OCI-M2 (cell line): ENCODE data around the gene HES4.
"Not testable (repeated sequence)": the region's sequence is repeated elsewhere in the genome, so short reads cannot be mapped to it uniquely, and the experiment has no call there.

Experiments used
- DNase-seq: peaks from one replicate; lab custom pipeline; 2025; ENCODE audit not compliant: unreplicated experiment; lab: John Stamatoyannopoulos, UW

HES4 gene

DNA sequence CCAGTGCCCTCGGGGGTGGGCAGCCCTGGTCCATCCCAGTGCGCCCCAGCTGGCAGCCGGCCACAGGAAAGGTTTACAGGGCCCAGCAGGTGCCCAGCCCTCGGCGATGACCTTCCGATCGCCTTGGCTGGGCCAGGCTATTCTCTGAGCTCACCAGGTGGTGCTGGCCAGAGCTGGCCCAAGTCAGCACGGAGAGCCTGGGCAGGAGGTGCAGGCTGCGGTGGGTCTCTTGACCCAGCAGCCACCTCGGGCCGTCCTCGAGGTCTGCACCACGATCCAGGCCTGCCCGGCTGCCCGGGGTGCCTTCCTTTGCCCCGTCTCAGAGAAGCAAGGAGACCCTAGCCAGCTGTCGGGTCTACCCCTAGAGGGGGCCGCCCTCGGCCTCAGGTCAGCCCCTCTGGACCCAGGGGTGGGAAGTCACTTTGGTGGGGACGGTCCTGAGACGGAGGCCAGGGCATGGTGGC, 18.4 kb downstream of the HES4 start:
- DNase-seq: no peak

GRCh38 chr1:980602-981395, 19.1 kb downstream of the HES4 start:
- DNase-seq: no peak

GRCh38 chr1:980137-980571, 19.7 kb downstream of the HES4 start:
- DNase-seq: no peak

- no peak for DNase-seq
These were observed 20.2 kb downstream of the HES4 start for GRCh38 chr1:979744-980072.

DNA sequence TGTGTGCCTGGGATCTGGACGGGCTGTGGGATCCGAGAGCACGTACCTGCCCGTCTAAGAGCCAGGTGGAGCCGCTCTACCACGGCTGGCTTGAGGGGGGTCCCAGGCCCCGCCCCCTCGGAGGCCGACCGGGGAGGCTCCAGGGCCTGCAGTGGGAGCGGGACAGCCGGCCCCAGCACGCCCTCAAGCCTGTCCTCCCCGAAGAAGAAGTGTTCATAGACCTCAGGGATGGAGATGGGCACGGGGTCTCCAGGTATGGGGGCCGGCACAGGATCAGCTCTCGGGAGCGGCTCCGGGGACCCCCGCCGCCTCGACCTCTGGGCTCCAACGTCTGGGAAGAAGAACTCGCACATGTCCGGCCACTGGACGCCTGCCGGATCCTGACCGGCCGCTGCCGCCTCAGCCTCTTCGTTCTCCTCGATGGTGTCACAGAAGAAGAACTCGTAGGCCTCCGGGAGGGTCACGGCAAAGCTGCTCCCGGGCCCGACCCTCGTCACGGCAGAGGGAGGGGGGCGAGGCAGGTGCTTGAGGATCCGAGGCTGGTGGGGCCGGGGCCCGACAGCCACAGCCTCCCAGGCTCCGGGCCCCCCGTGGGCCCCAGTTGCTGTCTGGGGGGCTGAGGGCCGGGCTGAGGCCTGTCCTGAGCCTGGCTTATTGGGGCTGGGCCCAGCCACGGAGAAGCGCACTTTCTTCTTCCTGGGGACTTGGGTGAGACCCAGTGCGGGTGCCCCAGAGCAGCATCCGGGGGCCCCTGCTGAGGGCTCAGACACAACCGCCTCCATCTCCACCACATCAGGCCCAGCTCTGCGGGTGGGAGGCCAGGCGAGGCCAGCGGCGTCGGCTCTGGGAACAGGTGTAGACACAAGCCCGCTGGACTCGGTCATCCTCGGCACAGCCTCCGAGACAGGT, 20.8 kb downstream of the HES4 start:
- no peak for DNase-seq

GRCh38 chr1:978069-978834, 21.6 kb downstream of the HES4 start:
- no peak for DNase-seq

GRCh38 chr1:976791-977190, 23.1 kb downstream of the HES4 start:
- not testable (repeated sequence) for DNase-seq

GRCh38 chr1:975896-976683, 23.8 kb downstream of the HES4 start:
- DNase-seq: no peak

DNA sequence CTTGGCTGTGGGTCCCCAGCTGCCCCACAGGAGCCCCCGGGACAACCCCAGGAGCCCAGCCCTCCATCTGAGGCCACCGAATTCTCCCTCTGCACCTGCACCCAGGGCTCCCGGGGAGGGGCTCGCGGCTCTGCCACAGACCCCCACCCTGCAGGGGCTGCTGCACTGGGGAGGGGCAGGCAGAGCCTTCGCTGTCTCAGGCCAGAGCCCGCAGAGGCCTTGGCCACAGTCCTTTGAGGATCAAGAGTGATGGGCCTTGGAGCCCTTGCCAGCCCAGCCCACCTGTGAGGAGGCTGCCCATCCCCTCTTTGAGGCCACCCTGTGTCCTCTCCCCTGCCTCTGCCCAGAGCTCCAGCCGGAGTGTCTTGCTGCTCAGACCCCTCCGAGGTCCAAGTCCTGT, 24.5 kb downstream of the HES4 start:
- no peak for DNase-seq

GRCh38 chr1:974687-975328, 25.1 kb downstream of the HES4 start:
- DNase-seq: no peak

DNA sequence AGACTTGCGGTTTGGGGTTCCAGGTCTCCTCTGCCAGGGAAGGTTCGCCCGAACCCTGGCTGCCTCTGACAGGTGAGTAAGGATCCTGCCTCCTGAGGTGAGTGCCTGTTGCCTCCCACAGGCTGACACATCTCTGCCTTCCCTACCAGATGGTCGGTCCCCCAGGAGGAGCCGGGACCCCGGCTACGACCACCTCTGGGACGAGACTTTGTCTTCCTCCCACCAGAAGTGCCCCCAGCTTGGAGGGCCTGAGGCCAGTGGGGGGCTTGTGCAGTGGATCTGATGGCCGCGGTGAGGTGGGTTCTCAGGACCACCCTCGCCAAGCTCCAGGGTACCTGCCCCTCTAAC, 25.6 kb downstream of the HES4 start:
- DNase-seq: no peak

DNA sequence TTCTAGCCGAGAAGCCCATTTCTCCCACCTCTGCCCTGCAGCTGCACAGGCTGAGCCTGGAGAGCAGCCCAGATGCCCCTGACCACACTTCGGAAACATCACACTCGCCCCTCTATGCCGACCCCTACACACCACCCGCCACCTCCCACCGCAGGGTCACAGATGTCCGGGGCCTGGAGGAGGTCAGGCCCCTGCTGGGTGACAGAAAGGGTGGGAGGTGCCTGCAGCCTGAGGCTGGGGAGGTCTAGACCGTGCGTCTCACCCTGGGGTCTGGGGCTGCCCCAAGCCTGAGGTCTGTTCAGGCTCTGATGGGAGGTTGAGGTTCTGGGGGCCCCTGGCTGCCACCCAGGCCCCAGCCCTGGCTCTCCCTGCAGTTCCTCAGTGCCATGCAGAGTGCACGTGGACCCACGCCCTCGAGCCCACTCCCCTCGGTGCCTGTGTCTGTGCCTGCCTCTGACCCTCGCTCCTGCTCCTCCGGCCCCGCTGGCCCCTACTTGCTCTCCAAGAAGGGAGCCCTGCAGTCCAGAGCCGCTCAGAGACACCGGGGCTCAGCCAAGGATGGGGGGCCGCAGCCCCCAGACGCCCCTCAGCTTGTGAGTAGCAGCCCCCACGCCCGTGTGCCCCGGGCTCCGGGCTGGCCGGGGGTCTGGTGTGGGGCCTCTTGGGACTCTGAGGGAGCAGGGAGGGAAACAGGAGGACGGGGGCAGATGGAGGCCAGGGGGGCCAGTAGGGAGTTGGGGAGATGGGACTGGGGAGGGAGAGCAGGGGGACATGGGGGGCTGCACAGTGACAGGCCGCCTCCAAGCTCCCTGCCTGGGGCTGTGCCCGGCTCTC, 26.2 kb downstream of the HES4 start:
- no peak for DNase-seq

GRCh38 chr1:972726-973458, 27.0 kb downstream of the HES4 start:
- DNase-seq: no peak

- no peak for DNase-seq
These were observed 28.0 kb downstream of the HES4 start for GRCh38 chr1:971751-972506.

DNA sequence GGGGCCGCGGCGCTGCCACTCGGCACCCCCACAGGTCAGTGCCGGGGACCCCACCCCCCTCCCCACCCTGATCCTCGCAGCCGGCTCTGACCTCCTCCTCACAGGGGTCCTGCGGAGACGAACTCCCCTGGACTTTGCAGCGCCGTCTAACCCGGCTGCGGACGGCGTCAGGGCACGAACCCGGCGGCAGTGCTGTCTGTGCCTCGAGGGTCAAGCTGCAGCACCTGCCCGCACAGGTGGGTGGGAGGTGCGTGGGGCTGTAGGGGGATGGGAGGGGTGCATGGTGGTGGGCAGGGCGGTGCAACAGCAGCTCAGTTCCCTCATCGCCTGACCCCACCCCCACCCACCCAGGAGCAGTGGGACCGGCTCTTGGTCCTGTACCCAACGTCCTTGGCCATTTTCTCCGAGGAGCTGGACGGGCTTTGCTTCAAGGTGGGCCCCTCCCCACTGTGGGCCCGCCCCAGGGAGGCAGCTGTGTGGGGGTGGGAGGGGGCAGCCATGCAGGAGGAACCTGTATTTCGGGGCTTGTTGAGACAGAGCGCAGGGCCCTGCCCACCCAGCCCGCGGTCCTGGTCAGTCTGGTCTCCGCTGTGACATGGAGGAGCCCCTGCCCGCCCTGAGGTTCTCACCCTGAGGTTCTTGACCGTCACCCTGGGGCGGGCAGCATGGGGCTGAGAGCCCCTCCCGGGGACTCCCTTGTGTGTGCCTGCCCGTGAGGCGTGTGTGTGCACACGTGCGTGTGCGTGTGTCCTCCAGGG, 28.7 kb downstream of the HES4 start:
- DNase-seq: no peak

GRCh38 chr1:970242-970972, 29.5 kb downstream of the HES4 start:
- no peak for DNase-seq
